ENCODE results near the gene USP32. TPM values are rescaled to one million over a fixed set of nuclear protein-coding genes. Genes with fewer than 3 reads are reported as not detected.

Gene USP32
- total and polyA plus RNA-seq, 10 of the 15 experiments (the other 5 are each of a cell fraction or from before 2014, with no cell fraction given) = 7.8 to 37.3 (median 25.5) TPM

DNA sequence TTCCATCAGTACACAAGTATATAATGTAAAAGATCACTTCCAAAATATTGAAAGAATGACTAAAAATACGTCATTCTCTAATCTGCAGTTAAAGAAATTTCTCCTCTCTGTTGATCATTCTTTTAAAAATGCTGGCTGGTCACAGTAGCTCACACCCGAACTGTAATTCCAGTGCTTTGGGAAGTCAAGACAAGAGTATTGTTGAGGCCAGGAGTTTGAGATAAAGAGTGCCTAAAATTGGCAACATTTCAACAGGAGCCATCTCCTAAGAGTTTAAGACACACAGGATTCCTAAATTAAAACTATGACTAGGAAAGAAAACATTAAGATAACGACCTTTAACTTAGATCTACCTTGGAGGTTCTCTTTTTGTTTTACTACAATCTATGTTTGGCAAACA lies 4.5 kb upstream of the USP32 start:
- SMC1A ChIA-PET (ENCODE audit: uncharacterized antibody, unreplicated experiment) = interaction anchor here (0.6 to 3.9 kb wide), 7 partner anchors 8 to 305 kb away, joined by 3 to 32 read pairs (median 3); no protein-coding TSS in a partner anchor
- RAD21 ChIA-PET (ENCODE audit: unreplicated experiment) = interaction anchor here (0.5 to 4.6 kb wide), 3 partner anchors 9 to 164 kb away, joined by 3 to 23 read pairs (median 7); no protein-coding TSS in a partner anchor
- no peak overlapping the region for H3K9ac ChIP-seq (ENCODE audit: control insufficient read depth, insufficient read depth, low read length)
- H3K79me2 ChIP-seq (ENCODE audit: control insufficient read depth, insufficient read depth, low read length) = peaks cover 4% of the 10 kb centered on the region
- H3K4me3 ChIP-seq = no peak overlapping the region
- no peaks in the 10 kb centered on the region for H3K27me3 ChIP-seq (replicated peaks in 1 of 2; ENCODE audit: control insufficient read depth in 2 of 2, insufficient read depth in 2 of 2, low read length in 1 of 2)
- intact Hi-C loops (cut with micrococcal nuclease; ENCODE audit: unreplicated experiment) = no loop called here
- WGBS (ENCODE audit: insufficient coverage, insufficient replicate concordance, low lambda C conversion rate, missing lambda C conversion rate) = 92% methylated on average over 3 of the region's 3 CpGs
- no peaks in the 10 kb centered on the region for H3K36me3 ChIP-seq (ENCODE audit: control insufficient read depth in 2 of 2, insufficient read depth in 2 of 2, low read length in 1 of 2)
- H3K4me1 ChIP-seq (ENCODE audit: control insufficient read depth, insufficient read depth, low read length) = peaks cover 7% of the 10 kb centered on the region
- TF ChIP-seq HDAC2 (IDR thresholded peaks at IDR 0.05) (no peak), NFXL1 (IDR thresholded peaks at IDR 0.05; ENCODE audit: borderline replicate concordance) (no peak; the same call in 1 of the 2 replicates), USF1 (IDR thresholded peaks at IDR 0.05; ENCODE audit: borderline replicate concordance, extremely low read length, insufficient read depth, low read depth, low read length) (no peak), E2F8 (IDR thresholded peaks at IDR 0.05; ENCODE audit: low read depth, partially characterized antibody) (no peak), ZNF384 (IDR thresholded peaks at IDR 0.05; ENCODE audit: borderline replicate concordance, low read depth, low read length) (no peak), STAT1 (conservative IDR thresholded peaks at IDR 0.05) (no peak), NFYB (IDR thresholded peaks at IDR 0.05; ENCODE audit: insufficient read depth, low read depth, low read length) (no peak), SIX5 (IDR thresholded peaks at IDR 0.05; ENCODE audit: low read depth, low read length, severe bottlenecking) (no peak), EZH2 (IDR thresholded peaks at IDR 0.05; ENCODE audit: borderline replicate concordance, control insufficient read depth, low read depth, low read length) (no peak), HSF1 (IDR thresholded peaks at IDR 0.05; ENCODE audit: low read depth, low read length) (no peak)
- H4K20me1 ChIP-seq (ENCODE audit: control insufficient read depth, insufficient read depth) = no peaks in the 10 kb centered on the region
- CTCF ChIA-PET = interaction anchor here (0.6 to 1.9 kb wide), 3 partner anchors 25 to 165 kb away, joined by 3 to 5 read pairs (median 5); no protein-coding TSS in a partner anchor
- H2AFZ ChIP-seq (ENCODE audit: control insufficient read depth, low read depth, low read length) = no peak overlapping the region
- BruUV-seq (replicated peaks) = no TSS peak
- no peak for DNase-seq (ENCODE audit: low read depth, low spot score)
- no peak overlapping the region for H3K27ac ChIP-seq (ENCODE audit: control insufficient read depth, insufficient read depth)
- no peaks in the 10 kb centered on the region for H3K9me3 ChIP-seq (replicated peaks; ENCODE audit: control insufficient read depth, insufficient read depth, low read length)
- no peak for ATAC-seq
- FAIRE-seq = no peak
- in situ Hi-C loops (cut with MboI) = no loop called here
- no peak overlapping the region for H3K4me2 ChIP-seq (ENCODE audit: control insufficient read depth, insufficient read depth)
- POLR2A ChIA-PET = interaction anchor here (0.6 to 1.9 kb wide), 4 partner anchors 10 to 446 kb away, joined by 5 to 10 read pairs (median 6); no protein-coding TSS in a partner anchor

Measured in GM12878 (cell line).